SK-N-MC (cell line): Measurements from ENCODE around the gene SLC29A1.
A peak's percentile ranks its signal among the peaks of the same experiment; 100 is the strongest.

Experiments used
- DNase-seq: peaks from one replicate; pipeline ENCODE4 v3.0.0-alpha.2; 2011; ENCODE audit warnings: low read depth, low spot score
- H3K27ac ChIP-seq: fragments of 200-600 bp; sonication (generic); 2 replicates; pipeline ENCODE4 v1.5.1; 2016; ENCODE audit warnings: mixed run types
- H3K36me3 ChIP-seq: fragments of 200-600 bp; sonication (generic); 2 replicates; pipeline ENCODE4 v1.6.1; 2017; ENCODE audit warnings: antibody characterized with exemption, low read length, mixed read lengths; ENCODE audit not compliant: insufficient read depth
- H3K4me3 ChIP-seq: fragments of 200-600 bp; sonication (generic); 2 replicates; pipeline ENCODE4 v1.5.1; 2016
- H3K9ac ChIP-seq: fragments of 200-600 bp; sonication (generic); 2 replicates; pipeline ENCODE4 v1.8.0; 2017; ENCODE audit warnings: mixed run types, mixed read lengths; ENCODE audit not compliant: insufficient read length
- H3K9me3 ChIP-seq: fragments of 200-600 bp; sonication (generic); 2 replicates; pipeline ENCODE4 v1.6.1; 2017; ENCODE audit warnings: low read depth, mild to moderate bottlenecking, antibody characterized with exemption, low read length, moderate library complexity, mixed read lengths
- EZH2 ChIP-seq: fragments of 200-600 bp; sonication (generic); IDR thresholded peaks from one replicate; pipeline ENCODE4 v1.6.1; 2017; ENCODE audit warnings: antibody characterized with exemption
- FOXP2 ChIP-seq: optimal IDR thresholded peaks from 2 replicates; pipeline ENCODE3; 2011; ENCODE audit warnings: mild to moderate bottlenecking, moderate library complexity; ENCODE audit not compliant: insufficient read depth; ENCODE audit errors: extremely low read length, control extremely low read depth
- POLR2AphosphoS5 ChIP-seq: IDR thresholded peaks from 2 replicates; pipeline ENCODE4 v1.6.1; 2012; ENCODE audit warnings: mild to moderate bottlenecking, low read depth, low read length, borderline replicate concordance

Gene SLC29A1

DNA sequence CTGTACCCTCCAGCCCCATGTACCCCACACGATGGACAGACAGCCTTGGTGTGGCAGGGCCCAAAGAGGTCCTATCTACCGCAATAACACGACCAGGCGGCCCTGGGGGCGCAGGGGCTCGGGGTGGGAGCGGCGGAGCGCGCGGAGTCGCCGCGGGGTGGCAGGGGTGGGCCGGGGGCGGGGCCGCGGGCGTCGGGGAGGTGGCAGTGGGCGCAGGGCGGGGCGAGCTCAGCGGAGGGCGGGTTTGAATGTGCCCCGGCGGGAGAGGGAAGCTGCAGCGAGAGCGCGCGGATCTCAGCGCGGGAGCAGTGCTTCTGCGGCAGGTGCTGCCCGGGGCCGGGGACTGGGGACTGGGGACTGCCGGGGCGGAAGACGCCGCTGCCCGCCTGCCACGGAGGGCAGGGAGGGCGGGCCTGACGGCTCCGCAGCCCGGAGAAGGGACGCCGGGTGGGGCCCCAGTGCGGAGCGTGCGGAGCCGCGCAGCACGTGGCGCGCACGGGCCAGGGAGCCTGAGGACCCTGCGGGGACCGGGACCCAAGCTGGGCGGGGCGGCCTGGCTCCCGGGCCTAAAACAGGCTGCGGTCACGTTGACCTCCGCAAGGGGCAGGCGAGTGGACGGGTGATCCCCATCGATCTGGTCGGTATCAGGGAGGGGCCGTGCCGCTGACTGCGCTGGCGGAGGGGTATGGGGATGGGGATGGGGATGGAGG lies at the start of gene SLC29A1:
SLC29A1 (plus strand) TSS at position 277 of the 710 bp plus-strand sequence. CDS start 3,719 bp downstream, outside the sequence.
- no peak for DNase-seq
- H3K36me3 ChIP-seq: peaks cover 4% of the 10 kb centered on the region; the same call in 1 of the 2 replicates
- TF ChIP-seq FOXP2 (no peak), POLR2AphosphoS5 (peak; percentile 87)
- peak within 1 kb of the TSS; percentile 65 for H3K9ac ChIP-seq
- no peaks in the 10 kb centered on the region for H3K9me3 ChIP-seq
- peak within 1 kb of the TSS; percentile 60; the same call in 1 of the 2 replicates for H3K27ac ChIP-seq
- H3K4me3 ChIP-seq: peak within 1 kb of the TSS; percentile 86

DNA sequence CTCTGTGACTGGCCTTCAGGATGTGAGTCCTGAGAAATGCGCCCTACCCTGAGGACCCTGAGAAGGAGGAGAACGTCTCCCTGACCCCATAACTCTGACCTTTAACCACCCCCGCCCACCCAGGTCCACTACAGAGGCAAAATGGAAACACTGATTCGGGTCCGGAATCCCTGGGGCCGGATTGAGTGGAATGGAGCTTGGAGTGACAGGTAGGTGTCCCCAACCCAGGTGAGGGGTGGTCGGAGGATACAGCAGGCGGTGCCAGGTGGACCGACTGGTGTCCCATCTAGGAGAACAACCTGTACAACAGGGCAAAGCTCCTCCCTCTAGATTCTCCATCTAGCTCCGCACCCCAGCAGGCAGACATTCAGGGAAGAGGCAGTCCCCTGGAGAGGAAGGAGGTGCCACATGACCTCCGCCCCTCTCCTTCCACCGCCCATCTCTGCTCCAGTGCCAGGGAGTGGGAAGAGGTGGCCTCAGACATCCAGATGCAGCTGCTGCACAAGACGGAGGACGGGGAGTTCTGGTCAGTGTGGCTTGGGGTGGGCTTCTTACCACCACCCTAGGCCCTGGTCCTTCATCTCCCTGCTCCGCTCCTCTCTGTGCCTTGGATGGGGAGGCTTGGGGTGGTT lies 47.1 kb upstream of the SLC29A1 start:
- H3K4me3 ChIP-seq: no peak overlapping the region
- no peak for TF ChIP-seq FOXP2
- no peak for TF ChIP-seq POLR2AphosphoS5
- TF ChIP-seq EZH2: no peak
- no peak overlapping the region for H3K9ac ChIP-seq
- no peaks in the 10 kb centered on the region for H3K36me3 ChIP-seq
- H3K27ac ChIP-seq: no peak overlapping the region
- H3K9me3 ChIP-seq: no peaks in the 10 kb centered on the region
- no peak for DNase-seq

DNA sequence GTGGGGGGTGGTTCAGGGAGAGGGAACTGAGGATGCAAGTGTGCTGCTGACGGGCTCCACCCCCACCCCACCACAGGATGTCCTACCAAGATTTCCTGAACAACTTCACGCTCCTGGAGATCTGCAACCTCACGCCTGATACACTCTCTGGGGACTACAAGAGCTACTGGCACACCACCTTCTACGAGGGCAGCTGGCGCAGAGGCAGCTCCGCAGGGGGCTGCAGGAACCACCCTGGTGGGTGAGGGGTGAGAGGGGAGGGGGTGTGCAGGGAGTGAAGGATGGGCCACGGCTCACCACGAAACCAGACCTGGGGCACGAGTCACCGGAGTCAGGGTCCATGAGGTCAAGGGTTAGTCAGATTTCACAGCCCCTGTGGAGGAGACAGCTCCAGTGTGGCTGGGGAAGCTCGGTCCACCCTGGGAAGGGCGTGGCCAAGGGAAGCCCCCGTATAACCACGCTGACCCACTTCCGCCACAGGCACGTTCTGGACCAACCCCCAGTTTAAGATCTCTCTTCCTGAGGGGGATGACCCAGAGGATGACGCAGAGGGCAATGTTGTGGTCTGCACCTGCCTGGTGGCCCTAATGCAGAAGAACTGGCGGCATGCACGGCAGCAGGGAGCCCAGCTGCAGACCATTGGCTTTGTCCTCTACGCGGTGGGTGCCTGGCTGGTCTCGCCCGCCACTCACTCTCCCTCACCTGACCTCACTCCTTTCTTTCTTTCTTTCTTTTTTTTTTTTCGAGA lies 46.5 kb upstream of the SLC29A1 start:
- no peak overlapping the region for H3K27ac ChIP-seq
- no peak overlapping the region for H3K9ac ChIP-seq
- TF ChIP-seq FOXP2 (no peak), POLR2AphosphoS5 (no peak), EZH2 (no peak)
- DNase-seq: no peak
- no peaks in the 10 kb centered on the region for H3K9me3 ChIP-seq
- H3K36me3 ChIP-seq: no peaks in the 10 kb centered on the region
- H3K4me3 ChIP-seq: no peak overlapping the region

DNA sequence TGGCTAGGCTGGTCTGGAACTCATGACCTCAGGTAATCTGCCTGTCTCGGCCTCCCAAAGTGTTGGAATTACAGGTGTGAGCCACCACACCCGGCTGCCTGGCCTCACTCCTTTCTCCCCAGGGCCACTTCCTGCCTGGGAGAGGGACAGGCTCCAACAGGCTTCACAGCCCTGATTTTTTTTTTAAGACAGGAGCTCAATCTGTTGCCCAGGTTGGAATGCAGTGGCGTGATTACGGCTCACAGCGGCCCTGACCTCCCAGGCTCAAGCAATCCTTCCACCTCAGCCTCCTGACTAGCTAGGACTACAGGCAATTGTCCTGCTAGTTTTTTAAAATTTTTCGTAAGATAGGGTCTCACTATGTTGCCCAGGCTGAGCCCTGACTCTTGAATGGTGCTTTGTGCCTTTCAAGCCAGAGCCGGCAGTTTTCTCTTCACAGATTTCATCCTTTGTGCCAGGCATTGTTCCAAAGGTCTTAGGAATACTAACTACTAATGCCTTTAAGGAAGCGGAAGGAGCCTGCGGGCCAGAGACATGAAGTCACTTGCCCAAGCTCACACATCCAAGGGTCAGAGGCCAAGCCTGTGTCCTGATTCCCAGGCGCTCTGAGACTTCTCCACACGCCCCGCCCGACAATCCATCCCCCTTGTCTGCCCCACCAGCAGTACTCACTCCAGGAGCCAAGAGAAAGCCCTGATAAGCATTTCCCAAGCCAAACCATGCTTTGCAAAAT lies 45.5 kb upstream of the SLC29A1 start:
- Histone ChIP-seq H3K9ac (no peak overlapping the region), H3K36me3 (no peaks in the 10 kb centered on the region), H3K9me3 (no peaks in the 10 kb centered on the region), H3K27ac (no peak overlapping the region), H3K4me3 (no peak overlapping the region)
- TF ChIP-seq POLR2AphosphoS5 (no peak), EZH2 (no peak), FOXP2 (no peak)
- no peak for DNase-seq

DNA sequence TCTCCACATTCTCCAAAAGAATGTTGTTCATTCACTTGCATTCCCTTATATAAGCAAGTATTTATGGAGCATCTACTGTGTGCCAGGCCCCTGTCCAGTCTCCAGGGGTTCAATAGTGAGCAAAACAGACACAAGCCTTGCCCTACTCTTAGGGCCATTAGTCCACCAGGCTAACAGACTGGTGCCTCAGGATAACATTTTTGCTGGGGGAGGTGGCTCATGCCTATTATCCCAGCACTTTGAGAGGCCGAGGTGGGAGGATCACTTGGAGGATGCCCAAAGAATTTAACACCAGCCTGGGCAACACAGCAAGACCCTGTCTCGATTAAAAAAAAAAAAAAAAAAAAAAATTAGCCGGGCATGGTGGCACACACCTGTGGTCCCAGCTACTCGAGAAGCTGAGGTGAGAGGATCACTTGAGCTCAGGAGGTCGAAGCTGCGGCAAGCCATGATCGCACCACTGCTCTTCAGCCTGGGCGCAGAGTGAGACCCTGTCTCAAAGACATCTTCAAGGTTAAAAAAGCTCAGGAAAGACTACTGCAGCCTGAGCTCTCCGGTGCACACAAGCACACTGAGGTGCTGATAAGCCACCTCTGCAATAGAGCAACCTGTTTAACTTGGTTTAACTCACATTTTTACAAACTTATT lies 44.8 kb upstream of the SLC29A1 start:
- no peak for TF ChIP-seq POLR2AphosphoS5
- no peak for TF ChIP-seq EZH2
- no peak for TF ChIP-seq FOXP2
- Histone ChIP-seq H3K9me3 (no peaks in the 10 kb centered on the region), H3K36me3 (no peaks in the 10 kb centered on the region), H3K4me3 (no peak overlapping the region), H3K27ac (no peak overlapping the region), H3K9ac (no peak overlapping the region)
- DNase-seq: no peak

DNA sequence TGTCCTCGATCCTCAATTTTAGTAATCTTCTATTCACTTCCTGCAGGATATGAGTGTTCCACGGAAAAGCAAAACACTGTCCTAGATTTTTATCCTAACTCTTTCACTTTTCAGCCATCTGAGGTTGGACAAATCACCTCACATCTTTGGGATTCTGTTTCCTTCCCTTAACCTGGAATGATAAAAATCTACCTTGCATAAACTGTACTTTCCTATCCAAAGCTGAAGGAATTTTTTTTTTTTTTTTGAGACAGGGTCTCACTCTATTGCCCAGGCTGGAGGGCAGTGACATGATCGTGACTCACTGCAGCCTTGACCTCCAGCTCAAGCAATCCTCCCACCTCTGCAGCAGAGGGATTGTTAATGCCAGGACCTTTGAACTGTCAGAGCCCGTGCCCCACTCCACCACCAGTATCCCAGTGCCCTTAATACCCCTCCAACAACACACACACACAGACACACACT lies 44.3 kb upstream of the SLC29A1 start:
- no peak overlapping the region for H3K27ac ChIP-seq
- H3K9ac ChIP-seq: no peak overlapping the region
- H3K36me3 ChIP-seq: no peaks in the 10 kb centered on the region
- DNase-seq: no peak
- TF ChIP-seq FOXP2 (no peak), POLR2AphosphoS5 (no peak), EZH2 (no peak)
- H3K9me3 ChIP-seq: no peaks in the 10 kb centered on the region
- no peak overlapping the region for H3K4me3 ChIP-seq

DNA sequence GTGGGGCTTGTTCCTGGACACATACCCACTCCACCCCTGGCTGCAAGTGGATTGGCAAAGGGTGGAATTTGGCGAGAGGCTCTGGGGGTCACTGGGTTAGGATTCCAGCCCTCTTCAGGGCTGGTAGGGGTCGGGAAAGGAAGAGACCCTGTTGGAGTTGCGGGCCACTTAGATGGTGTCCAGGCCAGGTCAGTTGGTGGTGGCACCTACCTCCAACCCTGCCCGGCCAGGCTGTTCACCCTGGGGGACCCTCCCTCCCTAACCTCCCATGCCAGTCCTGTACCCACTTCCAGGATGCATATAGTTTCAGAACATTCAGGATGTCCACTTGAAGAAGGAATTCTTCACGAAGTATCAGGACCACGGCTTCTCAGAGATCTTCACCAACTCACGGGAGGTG lies 43.7 kb upstream of the SLC29A1 start:
- TF ChIP-seq POLR2AphosphoS5: no peak
- no peak for TF ChIP-seq EZH2
- TF ChIP-seq FOXP2: no peak
- H3K9ac ChIP-seq: no peak overlapping the region
- no peaks in the 10 kb centered on the region for H3K36me3 ChIP-seq
- DNase-seq: no peak
- H3K9me3 ChIP-seq: no peaks in the 10 kb centered on the region
- no peak overlapping the region for H3K4me3 ChIP-seq
- H3K27ac ChIP-seq: no peak overlapping the region

DNA sequence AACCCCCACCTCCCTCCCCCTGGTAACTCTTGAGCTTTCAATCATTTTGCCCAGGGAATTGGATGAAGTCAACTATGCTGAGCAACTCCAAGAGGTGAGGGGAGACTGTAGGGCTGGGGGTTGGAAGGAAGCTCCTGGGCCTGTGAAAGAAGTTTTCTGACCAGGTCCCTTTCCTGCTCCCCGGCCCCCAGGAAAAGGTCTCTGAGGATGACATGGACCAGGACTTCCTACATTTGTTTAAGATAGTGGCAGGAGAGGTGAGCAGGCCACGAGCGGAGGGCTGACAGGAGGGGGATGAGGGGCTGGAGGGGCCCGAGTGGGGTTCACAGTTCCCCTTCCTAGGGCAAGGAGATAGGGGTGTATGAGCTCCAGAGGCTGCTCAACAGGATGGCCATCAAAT lies 43.0 kb upstream of the SLC29A1 start:
- no peak for DNase-seq
- no peaks in the 10 kb centered on the region for H3K36me3 ChIP-seq
- TF ChIP-seq FOXP2 (no peak), POLR2AphosphoS5 (no peak), EZH2 (no peak)

More for the DNA sequence above, 43.0 kb upstream of the SLC29A1 start:
- H3K9ac ChIP-seq: no peak overlapping the region
- no peaks in the 10 kb centered on the region for H3K9me3 ChIP-seq
- no peak overlapping the region for H3K27ac ChIP-seq
- no peak overlapping the region for H3K4me3 ChIP-seq
